ENCODE data around the gene ITPR3. TPM values are rescaled to one million over a fixed set of nuclear protein-coding genes. Genes with fewer than 3 reads are reported as not detected.

The ITPR3 gene
- total RNA-seq, 2 donors from 2014 or later = 17.5 to 25.9 TPM

- Histone ChIP-seq H3K9me3 (no peaks in the 10 kb centered on the region), H3K27me3 (no peaks in the 10 kb centered on the region), H3K4me1 (no peaks in the 10 kb centered on the region), H3K27ac (no peak overlapping the region), H3K36me3 (replicated peaks in 1 of 2; ENCODE audit: insufficient read depth in 1 of 2, low read depth in 2 of 2) (peaks cover 0 to 3% of the 10 kb centered on the region in 2 donors), H3K4me3 (no peak overlapping the region)
- TF ChIP-seq, protein P1, sequence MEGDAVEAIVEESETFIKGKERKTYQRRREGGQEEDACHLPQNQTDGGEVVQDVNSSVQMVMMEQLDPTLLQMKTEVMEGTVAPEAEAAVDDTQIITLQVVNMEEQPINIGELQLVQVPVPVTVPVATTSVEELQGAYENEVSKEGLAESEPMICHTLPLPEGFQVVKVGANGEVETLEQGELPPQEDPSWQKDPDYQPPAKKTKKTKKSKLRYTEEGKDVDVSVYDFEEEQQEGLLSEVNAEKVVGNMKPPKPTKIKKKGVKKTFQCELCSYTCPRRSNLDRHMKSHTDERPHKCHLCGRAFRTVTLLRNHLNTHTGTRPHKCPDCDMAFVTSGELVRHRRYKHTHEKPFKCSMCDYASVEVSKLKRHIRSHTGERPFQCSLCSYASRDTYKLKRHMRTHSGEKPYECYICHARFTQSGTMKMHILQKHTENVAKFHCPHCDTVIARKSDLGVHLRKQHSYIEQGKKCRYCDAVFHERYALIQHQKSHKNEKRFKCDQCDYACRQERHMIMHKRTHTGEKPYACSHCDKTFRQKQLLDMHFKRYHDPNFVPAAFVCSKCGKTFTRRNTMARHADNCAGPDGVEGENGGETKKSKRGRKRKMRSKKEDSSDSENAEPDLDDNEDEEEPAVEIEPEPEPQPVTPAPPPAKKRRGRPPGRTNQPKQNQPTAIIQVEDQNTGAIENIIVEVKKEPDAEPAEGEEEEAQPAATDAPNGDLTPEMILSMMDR (IDR thresholded peaks at IDR 0.05) = no peak
- no peak for TF ChIP-seq POLR2A (IDR thresholded peaks at IDR 0.05)
- DNase-seq = no peak
- intact Hi-C loops (cut with DNase I) = no loop called here
- ATAC-seq = no peak
- 84 to 87% methylated on average over 7 to 12 of the region's 12 CpGs for WGBS, 2 donors
Observed at GRCh38 chr6:33678932-33679490, 57.9 kb downstream of the ITPR3 start.

DNA sequence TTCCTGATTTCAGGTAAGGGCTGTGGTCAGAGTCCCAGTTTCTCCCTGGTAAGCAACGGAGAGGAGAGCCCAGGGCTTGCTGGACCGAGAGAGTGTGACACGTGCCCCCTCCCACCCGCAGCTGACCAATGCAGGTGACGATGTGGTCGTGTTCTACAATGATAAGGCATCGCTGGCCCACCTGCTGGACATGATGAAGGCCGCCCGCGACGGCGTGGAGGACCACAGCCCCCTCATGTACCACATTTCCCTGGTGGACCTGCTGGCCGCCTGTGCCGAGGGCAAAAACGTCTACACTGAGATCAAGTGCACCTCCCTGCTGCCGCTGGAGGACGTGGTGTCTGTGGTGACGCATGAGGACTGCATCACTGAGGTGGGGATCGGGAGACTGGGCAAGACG lies 58.6 kb downstream of the ITPR3 start:
- Histone ChIP-seq H3K9me3 (no peaks in the 10 kb centered on the region), H3K27ac (no peak overlapping the region), H3K36me3 (replicated peaks in 1 of 2; ENCODE audit: insufficient read depth in 1 of 2, low read depth in 2 of 2) (peaks cover 0 to 4% of the 10 kb centered on the region in 2 donors), H3K27me3 (no peaks in the 10 kb centered on the region), H3K4me3 (no peak overlapping the region), H3K4me1 (no peaks in the 10 kb centered on the region)
- ATAC-seq = no peak
- 88 to 93% methylated on average over 17 to 20 of the region's 20 CpGs for WGBS, 2 donors
- TF ChIP-seq, protein P1 (IDR thresholded peaks at IDR 0.05) = no peak
- intact Hi-C loops (cut with DNase I) = no loop called here
- DNase-seq = no peak

DNA sequence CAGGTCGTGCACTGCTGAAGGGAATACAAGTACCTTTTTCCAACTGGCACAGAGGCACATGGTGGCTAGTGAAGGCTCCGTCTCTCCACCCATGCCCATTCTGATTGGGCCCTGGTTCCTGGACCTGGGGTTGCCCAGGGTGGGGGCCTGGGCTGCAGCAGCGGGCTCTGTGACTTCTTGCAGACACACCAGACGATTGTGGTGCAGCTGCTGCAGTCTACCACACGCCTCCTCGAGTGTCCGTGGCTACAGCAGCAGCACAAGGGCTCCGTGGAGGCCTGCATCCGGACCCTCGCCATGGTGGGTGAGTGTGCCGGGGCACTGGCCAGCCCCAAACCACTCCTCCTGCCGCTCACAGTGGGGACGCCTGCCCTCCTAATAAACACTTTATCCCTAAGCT lies 61.2 kb downstream of the ITPR3 start:
- H3K27ac ChIP-seq = no peak overlapping the region
- no peaks in the 10 kb centered on the region for H3K4me1 ChIP-seq
- no peaks in the 10 kb centered on the region for H3K27me3 ChIP-seq
- H3K9me3 ChIP-seq = no peaks in the 10 kb centered on the region
- intact Hi-C loops (cut with DNase I) = no loop called here
- DNase-seq (no peak), ATAC-seq (no peak)
- TF ChIP-seq, protein P1 (IDR thresholded peaks at IDR 0.05) = no peak
- no peak for TF ChIP-seq POLR2A (IDR thresholded peaks at IDR 0.05)
- 88% methylated on average over 7 to 13 of the region's 13 CpGs for WGBS, 2 donors
- peaks cover 0 to 15% of the 10 kb centered on the region in 2 donors for H3K36me3 ChIP-seq (replicated peaks in 1 of 2; ENCODE audit: insufficient read depth in 1 of 2, low read depth in 2 of 2)
- no peak overlapping the region for H3K4me3 ChIP-seq

DNA sequence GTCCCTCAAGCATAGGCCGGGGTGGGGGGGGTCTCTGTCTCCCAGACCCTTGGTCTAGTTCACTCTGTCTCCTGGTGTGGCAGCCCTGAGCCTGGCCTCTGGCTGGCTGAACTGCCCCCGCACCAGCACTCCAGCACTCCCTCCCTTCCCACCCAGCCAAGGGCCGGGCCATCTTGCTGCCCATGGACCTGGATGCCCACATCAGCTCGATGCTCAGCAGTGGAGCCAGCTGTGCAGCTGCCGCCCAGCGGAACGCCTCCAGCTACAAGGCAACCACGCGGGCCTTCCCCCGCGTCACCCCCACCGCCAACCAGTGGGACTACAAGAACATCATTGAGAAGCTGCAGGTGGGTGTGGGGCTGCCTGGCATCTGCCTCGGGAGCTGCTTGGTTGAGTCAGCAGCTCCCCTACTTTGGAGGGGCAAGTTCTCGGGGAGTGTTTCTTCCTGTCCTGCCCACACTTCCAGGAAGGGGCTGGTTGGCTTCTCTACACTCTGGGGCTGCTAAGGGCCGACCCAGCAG lies 62.0 kb downstream of the ITPR3 start:
- no peak for TF ChIP-seq POLR2A (IDR thresholded peaks at IDR 0.05)
- TF ChIP-seq, protein P1 (IDR thresholded peaks at IDR 0.05) = no peak
- Histone ChIP-seq H3K36me3 (replicated peaks in 1 of 2; ENCODE audit: insufficient read depth in 1 of 2, low read depth in 2 of 2) (peaks cover 0 to 15% of the 10 kb centered on the region in 2 donors), H3K27ac (no peak overlapping the region), H3K4me1 (no peaks in the 10 kb centered on the region), H3K9me3 (no peaks in the 10 kb centered on the region), H3K4me3 (no peak overlapping the region), H3K27me3 (no peaks in the 10 kb centered on the region)
- 81 to 88% methylated on average over 6 to 14 of the region's 15 CpGs for WGBS, 2 donors
- DNase-seq (no peak), ATAC-seq (no peak)
- intact Hi-C loops (cut with DNase I) = no loop called here
